ENCODE results near the gene PRDM16.

Gene PRDM16

DNA sequence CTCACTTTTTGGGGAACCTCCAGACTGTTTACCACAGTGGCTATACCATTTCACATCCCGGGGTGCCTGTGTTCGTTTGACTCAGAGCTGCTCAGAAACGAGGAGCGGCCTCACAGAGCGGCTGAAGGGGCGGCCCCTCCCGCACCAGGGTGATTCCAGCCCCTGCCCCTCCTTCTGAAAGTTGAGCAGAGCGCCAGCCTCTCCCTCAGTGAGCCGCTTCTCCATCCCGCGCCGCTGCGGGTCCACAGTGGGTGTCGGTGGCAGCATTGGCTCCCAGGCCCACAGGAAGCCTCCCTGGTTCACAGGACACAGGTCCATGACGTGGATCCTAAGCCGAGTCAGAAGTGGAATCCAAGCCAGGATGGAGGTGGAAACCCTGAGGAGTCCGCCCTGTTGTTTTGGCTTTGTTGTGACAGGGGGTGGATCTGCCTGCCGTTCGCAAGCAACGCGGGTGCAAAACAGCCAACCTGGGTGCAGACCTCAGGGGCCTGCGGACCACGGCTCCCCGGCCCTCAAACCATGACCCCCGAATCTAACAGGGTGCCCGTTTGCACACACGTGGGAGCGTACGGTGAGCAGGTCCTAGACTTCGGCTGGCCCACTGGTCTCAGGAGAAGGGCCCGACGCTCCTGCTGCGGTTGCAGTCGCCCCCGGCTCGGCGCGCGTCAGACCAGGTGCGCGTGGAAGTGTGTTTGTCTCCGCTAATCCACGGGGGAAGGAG is 198.7 kb downstream of the PRDM16 start:
- DNase-seq, result no peak
- TF ChIP-seq GATA1 (IDR thresholded peaks at IDR 0.05; ENCODE audit: low read depth, low read length) (no peak), POLR2A (IDR thresholded peaks at IDR 0.05; ENCODE audit: low read length) (no peak)

DNA sequence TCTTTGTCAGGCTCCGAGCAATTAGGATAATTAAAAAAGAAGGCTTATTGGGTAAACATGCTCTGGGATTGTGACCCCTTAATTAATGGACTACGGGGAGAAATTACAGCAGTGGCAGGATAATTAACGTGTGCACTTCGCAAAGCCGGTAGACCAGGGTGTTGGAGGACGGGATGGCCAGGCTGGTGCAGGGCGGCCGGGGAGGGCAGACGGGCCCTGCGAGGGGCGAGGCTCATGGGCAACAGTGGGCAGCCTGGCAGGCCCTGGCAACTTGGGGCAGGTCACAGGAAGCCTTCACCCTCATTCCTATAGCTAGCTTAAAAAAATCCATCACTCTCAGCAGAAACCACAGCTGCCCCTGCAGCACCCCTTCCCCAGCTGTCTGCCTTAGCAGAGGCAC is 199.3 kb downstream of the PRDM16 start:
- DNase-seq, result no peak
- TF ChIP-seq GATA1 (IDR thresholded peaks at IDR 0.05; ENCODE audit: low read depth, low read length) (no peak), POLR2A (IDR thresholded peaks at IDR 0.05; ENCODE audit: low read length) (no peak)

DNA sequence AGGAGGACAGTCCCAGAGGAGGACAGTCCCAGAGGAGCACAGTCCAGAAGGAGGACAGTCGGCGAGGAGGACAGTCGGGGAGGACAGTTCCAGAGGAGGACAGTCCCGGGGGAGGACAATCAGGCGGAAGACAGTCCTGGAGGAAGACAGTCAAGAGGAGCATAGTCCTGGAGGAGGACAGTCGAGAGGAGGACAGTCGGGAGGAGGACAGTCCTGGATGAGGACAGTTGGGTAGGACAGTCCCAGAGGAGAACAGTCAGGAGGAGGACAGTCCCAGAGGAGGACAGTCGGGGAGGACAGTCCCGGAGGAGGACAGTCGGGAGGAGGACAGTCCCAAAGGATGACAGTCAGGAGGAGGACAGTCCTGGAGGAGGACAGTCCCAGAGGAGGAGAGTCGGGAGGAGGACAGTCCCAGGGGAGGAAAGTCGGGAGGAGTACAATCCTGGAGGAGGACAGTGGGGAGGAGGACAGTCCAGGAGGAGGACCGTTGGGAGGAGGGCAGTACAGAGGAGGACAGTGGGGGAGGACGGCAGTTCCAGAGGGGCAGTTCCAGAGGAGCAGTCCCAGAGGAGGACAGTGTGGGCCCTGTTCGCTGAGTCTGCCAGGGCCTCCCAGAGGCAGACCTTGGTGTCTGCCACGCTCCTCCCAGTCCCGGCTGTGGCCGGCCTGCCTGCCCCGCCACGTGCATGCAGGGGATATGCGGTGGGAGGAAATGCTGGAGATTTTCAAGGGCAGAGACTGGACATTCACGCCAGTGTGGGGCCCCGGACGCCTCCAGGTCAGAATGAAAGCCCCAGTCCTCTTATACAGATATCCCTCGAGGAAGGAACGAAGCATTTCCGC is 201.6 kb downstream of the PRDM16 start:
- TF ChIP-seq GATA1 (IDR thresholded peaks at IDR 0.05; ENCODE audit: low read depth, low read length), result no peak
- no peak for TF ChIP-seq POLR2A (IDR thresholded peaks at IDR 0.05; ENCODE audit: low read length)
- DNase-seq, result no peak

DNA sequence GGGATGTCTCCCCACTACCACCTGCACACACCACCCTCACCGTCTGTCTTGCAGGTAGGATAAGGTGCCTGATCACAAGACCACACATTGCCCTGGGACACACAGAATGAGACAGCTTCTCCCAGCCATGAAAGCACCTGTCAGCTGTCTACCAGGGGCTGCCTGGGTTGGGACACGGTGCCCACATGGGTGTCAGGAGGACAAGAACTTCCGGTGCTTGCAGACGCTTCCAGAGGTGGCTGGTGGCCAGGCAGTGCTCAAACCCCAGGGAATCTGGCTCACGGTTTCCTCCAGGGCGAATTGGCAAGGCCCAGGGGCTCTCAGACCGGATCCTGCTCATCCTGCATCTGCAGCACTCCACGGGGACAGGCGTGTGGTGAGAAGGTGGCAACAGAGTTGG is 202.9 kb downstream of the PRDM16 start:
- no peak for DNase-seq
- no peak for TF ChIP-seq POLR2A (IDR thresholded peaks at IDR 0.05; ENCODE audit: low read length)
- no peak for TF ChIP-seq GATA1 (IDR thresholded peaks at IDR 0.05; ENCODE audit: low read depth, low read length)

DNA sequence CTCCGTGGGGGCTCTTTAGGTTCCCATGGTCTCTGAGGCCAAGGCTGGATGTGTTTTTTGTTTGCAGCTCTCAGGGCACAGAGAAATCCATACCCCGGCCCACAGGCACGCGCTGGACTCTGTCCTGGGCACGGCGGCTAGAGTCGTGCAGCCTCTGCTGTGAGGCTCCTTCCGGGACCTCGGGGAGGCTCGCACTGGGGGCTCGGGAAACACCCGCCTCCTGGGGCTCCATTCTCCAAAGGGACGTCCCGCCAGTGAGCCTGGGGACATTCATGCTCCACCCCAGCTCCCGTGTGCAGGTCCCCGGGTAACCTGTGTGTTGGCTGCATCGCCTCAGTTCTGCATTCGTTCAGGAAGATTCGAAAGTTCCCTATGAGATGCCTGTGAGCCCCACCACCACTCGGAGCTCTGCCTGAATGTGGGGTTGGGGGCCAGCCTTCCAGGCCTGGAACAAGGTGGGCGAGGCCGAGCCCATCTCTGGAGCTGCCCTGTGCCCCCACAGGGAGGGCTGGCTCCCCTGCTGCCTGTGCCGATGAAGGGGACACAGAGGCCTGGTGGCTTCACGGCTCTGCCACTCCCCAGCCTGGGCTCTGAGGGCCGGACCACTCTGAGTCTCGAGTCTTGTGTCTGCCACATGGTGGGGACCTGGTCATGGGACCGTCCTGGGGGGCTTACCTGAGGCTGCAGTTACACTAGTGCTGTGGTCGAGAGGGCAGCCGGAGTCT is 203.5 kb downstream of the PRDM16 start:
- TF ChIP-seq GATA1 (IDR thresholded peaks at IDR 0.05; ENCODE audit: low read depth, low read length) (no peak), POLR2A (IDR thresholded peaks at IDR 0.05; ENCODE audit: low read length) (no peak)
- DNase-seq, result no peak

DNA sequence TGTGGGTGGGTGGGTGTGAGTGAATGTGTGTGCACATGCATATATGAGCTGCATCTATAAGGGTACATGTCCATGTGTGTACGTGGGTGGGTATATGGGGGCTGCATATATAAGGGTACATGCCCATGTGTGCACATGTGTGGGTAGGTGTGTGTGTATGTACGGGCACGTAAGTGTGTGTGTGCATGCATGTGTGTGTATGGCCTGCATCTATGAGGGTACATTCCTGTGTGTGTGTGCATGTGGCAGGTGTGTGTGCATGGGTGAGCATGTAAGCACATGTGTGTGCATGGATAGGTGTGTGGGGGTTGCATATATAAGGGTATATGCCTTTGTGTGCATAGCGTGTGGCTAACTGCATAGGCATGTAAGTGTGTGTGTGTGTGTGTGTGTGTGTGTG is 204.4 kb downstream of the PRDM16 start:
- no peak for TF ChIP-seq POLR2A (IDR thresholded peaks at IDR 0.05; ENCODE audit: low read length)
- TF ChIP-seq GATA1 (IDR thresholded peaks at IDR 0.05; ENCODE audit: low read depth, low read length), result no peak
- DNase-seq, result no peak

DNA sequence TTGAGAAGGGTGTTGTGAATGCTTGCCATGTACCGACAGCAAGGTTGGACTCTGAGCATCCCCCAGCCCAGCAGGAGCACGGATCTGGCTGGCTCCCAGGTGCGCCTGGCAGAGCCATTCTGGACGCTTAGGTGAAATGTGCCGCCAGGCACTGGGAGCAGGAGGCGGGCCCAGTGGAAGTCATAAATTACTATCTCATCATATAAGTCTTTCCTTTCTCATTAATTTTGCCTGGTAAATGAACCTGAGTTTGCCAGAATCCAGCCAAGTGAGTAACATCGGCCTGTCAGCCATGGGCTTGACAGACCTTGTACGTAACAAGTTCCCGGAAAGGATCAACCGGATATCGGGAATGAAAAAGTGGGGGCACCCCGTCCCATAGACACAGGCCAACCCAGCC is 206.0 kb downstream of the PRDM16 start:
- DNase-seq, result no peak

DNA sequence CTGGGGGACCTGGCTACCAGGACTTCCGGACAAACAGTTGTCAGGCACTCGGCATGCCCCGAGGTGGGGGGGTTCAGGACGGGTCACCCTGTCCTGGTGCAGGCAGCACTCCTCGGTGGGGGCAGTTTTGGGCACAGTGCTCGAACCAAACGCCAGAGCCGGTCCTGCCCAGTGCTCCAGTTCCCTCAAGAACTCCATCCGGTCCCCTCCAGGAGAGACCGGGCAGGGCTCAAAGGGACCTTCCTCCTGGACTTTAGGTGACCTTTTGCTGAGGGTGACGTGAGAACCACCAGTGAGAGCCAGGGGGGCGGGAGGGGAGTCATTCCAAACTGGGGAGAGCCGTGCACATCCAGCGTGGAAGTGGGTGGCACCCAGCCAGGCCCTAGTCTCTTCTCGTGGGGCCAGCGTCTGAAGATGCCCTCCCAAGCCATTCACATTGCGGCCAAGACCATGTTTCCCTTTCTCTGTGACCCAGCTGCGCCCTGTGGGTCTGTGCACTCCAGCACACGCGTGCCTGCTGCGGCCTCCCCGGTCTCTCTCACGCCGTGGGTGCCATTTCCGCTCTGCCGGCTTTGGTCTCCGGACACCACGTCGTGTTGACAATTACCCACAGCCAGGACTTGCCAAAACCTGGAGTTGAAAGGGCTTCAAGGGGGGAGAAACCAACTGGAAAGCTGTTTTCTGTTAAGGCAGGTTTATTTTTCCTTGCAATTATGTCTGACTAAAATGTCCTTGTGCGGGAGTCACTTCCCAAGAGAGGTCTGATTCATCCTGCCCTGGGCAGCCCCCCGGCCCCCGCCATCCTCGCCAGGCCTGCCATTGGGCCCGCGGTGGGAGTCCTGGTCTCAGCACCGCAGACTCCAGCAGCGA is 206.7 kb downstream of the PRDM16 start:
- TF ChIP-seq GATA1 (IDR thresholded peaks at IDR 0.05; ENCODE audit: low read depth, low read length) (no peak), POLR2A (IDR thresholded peaks at IDR 0.05; ENCODE audit: low read length) (no peak)

More for the DNA sequence above, 206.0 kb downstream of the PRDM16 start:
- TF ChIP-seq POLR2A (IDR thresholded peaks at IDR 0.05; ENCODE audit: low read length), result no peak
- no peak for TF ChIP-seq GATA1 (IDR thresholded peaks at IDR 0.05; ENCODE audit: low read depth, low read length)

DNA sequence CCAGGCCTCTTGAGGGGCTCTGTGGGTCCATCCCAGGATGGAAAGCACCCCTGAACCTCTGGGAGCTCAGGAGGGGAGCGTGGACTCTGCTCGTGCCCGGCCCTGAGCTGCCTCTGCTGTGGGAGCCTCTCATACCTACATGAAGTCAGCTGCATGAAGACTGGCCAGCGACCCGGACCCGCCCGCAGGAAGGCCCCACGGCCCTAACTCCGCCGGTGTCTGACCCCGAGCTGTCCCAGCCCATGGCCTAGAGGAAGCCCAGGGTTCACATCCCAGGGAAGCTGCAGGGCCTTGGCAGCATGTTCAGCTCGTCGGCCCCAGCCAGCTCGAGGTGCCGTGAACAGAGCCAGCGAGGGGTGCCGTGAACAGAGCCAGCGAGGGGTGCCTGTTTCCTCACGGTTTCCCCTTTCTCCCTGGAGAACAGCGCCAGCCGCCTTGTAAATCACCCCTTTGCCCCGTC is 207.4 kb downstream of the PRDM16 start:
- no peak for DNase-seq
- no peak for TF ChIP-seq GATA1 (IDR thresholded peaks at IDR 0.05; ENCODE audit: low read depth, low read length)
- no peak for TF ChIP-seq POLR2A (IDR thresholded peaks at IDR 0.05; ENCODE audit: low read length)

More for the DNA sequence above, 206.7 kb downstream of the PRDM16 start:
- no peak for DNase-seq

DNA sequence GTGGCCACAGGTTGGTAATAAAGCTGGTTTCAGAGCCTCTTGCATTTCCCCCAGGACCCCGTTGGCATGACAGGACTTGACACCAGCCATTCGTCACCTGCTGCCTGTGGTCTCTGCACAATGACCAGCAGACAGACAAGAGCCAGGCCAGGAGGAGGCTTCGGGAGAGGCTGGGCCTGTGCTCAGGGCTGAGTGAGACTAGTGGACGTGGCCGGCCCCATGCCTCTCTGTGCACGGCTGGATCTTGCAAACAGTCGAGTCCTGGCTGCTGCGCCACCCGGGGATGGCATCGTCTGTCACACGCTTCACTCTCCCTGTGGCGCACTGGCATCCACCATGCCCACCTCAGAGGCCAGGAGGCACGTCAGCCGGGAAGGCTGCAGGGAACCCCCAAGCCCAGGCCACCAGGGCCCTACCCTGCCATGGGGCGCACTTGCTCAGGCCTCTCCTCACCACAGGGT is 208.0 kb downstream of the PRDM16 start:
- no peak for DNase-seq
- TF ChIP-seq GATA1 (IDR thresholded peaks at IDR 0.05; ENCODE audit: low read depth, low read length), result no peak

DNA sequence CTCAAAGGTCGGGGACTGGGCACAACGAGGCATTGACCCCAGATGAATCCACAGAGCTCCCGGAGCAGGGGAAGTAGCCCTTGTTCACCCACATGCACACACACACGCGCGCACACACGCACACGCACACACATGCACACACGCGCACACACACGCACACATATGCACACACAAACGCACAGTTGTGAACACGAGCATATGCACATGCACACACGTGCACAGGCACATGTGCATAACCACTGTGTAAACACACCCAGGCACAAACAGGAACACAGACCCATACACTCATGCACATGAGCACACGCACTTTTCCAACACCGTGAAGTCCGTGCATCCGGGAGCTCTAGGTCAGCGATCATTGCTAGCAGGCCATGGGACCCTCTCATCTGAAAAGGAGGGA is 208.6 kb downstream of the PRDM16 start:
- DNase-seq, result no peak
- no peak for TF ChIP-seq GATA1 (IDR thresholded peaks at IDR 0.05; ENCODE audit: low read depth, low read length)
- no peak for TF ChIP-seq POLR2A (IDR thresholded peaks at IDR 0.05; ENCODE audit: low read length)

DNA sequence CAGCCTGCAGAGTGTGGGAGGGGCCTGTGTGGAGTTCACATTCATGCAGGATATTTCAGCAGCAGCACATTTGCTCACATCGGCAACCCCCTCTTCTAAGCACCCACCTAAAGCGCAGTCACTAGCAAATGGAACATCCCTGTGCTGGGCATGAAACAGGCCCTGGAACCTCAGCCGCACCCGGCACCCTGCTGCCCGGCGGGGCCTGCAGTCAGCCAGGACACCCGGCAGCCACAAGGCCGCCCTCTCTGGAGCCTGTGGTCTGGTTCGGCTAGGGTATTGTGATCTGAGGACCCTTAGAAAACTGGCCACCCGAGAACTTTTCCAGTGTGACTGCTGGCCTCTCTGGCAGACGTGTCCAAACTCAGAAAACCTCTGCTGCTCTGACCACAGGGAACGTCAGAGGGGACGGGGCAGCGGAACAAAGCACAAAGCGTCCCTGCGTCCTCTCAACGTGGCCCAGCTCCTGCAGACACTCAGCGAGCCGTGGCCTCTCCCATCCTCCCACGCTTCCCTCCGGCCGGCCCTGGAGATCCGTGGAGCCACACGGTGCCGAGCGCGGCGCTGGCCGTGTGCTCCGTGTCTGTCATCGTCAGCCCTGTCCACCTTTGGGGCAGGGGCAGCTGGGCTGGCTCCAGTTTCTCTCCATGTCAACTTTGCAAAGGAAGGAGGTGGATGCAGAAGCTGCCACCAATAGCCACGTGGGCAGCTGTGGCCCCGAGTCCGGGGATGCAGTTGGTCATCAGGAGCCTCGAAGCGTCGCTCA is 209.6 kb downstream of the PRDM16 start:
- no peak for TF ChIP-seq POLR2A (IDR thresholded peaks at IDR 0.05; ENCODE audit: low read length)
- TF ChIP-seq GATA1 (IDR thresholded peaks at IDR 0.05; ENCODE audit: low read depth, low read length), result no peak
- DNase-seq, result no peak

DNA sequence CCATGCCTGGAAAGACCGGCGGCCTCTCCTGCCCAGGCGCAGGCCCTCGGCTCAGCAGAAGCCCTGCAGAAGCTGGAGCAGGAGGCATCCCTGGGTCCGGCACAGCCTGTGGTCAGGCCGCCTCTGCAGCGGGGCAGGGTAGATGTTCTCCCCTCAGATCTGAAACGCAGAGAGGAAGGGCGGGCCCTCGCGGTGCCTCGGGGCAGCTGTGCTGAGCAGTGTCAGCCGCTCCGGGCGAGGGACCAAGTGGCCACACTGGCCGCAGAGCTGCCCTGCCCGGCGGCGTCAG is 210.1 kb downstream of the PRDM16 start:
- TF ChIP-seq POLR2A (IDR thresholded peaks at IDR 0.05; ENCODE audit: low read length) (no peak), GATA1 (IDR thresholded peaks at IDR 0.05; ENCODE audit: low read depth, low read length) (no peak)
- DNase-seq, result no peak

Measured in erythroblast (primary cell).